Measurements from ENCODE around the gene OR7D2.

The OR7D2 gene

DNA sequence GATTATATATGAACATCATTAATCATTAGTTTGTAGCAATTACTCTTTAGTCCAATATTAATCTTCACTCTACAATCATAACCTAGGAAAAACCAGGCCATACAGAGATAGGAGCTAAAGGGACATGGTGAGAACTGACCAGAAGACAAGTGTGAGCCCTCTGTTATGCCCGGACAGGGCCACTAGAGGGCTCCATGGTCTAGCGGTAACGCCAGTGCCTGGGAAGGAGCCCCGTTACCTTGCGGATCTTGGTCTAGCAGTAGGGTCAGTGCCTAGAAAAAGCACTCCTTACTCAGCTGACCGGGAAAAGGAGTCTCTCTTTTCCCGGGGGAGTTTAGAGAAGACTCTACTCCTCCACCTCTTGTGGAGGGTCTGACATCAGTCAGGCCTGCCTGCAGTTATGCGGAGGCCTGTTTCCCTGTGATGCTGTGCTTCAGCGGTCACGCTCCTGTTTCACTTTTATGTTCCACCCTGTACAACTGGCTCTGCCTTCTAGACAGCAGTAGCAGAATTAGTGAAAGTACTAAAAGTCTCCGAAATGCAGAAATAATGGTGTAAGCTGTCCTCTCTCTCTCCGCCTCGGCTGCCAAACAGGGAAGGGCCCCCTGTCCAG, 26.8 kb downstream of the OR7D2 start:
- in situ Hi-C loops (cut with HindIII; ENCODE audit: low sequenced_read_pairs), result no loop called here

DNA sequence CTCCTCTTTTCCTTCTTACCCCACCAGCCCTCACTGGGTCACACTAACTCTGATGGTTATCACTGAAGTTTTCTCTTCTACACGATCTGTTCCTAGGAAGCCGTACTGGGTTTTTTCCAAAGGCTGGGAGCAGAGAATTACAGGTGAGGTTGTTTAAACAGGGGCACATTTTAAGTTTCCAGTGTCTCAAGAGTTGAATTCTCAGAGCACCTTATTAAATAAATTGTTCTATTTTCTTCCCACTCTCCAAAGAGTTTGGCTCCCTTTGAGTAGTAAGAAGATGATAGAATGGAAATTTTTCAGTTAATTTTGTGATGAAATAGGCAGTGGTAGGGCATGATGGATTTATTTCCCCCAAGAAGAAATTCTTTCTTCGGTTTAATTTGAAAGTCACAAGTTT, 40.7 kb downstream of the OR7D2 start, which contains the start of gene OR7D4:
OR7D4 (minus strand) TSS at position 101 of the 400 bp plus-strand sequence. CDS start 4,752 bp downstream, outside the sequence.
- in situ Hi-C loops (cut with HindIII; ENCODE audit: low sequenced_read_pairs), result no loop called here

Data from endothelial cell of hepatic sinusoid (primary cell).